Lower leg skin (tissue), 3 donors: ENCODE data around the gene MYH9.

Experiments used
- CTCF ChIP-seq, 3 donors: fragments of 450-650 bp; IDR thresholded peaks; one replicate each; pipeline ENCODE4 v1.5.1; 2016; ENCODE audit warnings: antibody characterized with exemption in 3 of 3, mild to moderate bottlenecking in 3 of 3, moderate library complexity in 2 of 3
- POLR2A ChIP-seq, 2 donors: fragments of 450-650 bp; IDR thresholded peaks; one replicate each; pipeline ENCODE4 v1.6.1; 2016 to 2017; ENCODE audit warnings: antibody characterized with exemption in 2 of 2, mild to moderate bottlenecking in 1 of 2, moderate library complexity in 1 of 2

- TF ChIP-seq CTCF (IDR thresholded peaks at IDR 0.05) (no peak), POLR2A (IDR thresholded peaks at IDR 0.05) (no peak)
These were observed 105.9 kb downstream of the MYH9 start for GRCh38 chr22:36281781-36282327.
